Dendritic cell treated with granulocyte-macrophage colony-stimulating factor and Interleukin-4, amounts not matched to agents 40 ng/mL and 50 ng/mL, for 4 days (primary cell): Measurements from ENCODE around the gene DNAJB6.

ENCODE experiments used
- H3K27ac Mint-ChIP-seq: one replicate; pipeline ENCODE4 v1.8.0; 2022; ENCODE audit warnings: mild to moderate bottlenecking, mixed read lengths
- H3K27me3 Mint-ChIP-seq: one replicate; pipeline ENCODE4 v1.8.0; 2022; ENCODE audit warnings: mild to moderate bottlenecking, mixed read lengths
- H3K36me3 Mint-ChIP-seq: one replicate; pipeline ENCODE4 v1.8.0; 2022; ENCODE audit warnings: low read depth, mixed read lengths
- H3K4me1 Mint-ChIP-seq: one replicate; pipeline ENCODE4 v1.8.0; 2022; ENCODE audit warnings: low read depth, mixed read lengths
- H3K4me3 Mint-ChIP-seq: one replicate; pipeline ENCODE4 v1.8.0; 2022; ENCODE audit warnings: mild to moderate bottlenecking, moderate library complexity, mixed read lengths
- H3K9me3 Mint-ChIP-seq: one replicate; pipeline ENCODE4 v1.8.0; 2022; ENCODE audit warnings: mixed read lengths
- intact Hi-C: fragments of 100-400 bp; cut with micrococcal nuclease; formaldehyde crosslinking; loops from one replicate; pipeline ENCODE4 v1.15.0; 2022

Gene DNAJB6

GRCh38 chr7:157409149-157409752 is 72.4 kb downstream of the DNAJB6 start:
- H3K9me3 Mint-ChIP-seq, result no peaks in the 10 kb centered on the region
- peaks cover 100% of the 10 kb centered on the region for H3K36me3 Mint-ChIP-seq
- H3K4me3 Mint-ChIP-seq, result no peak overlapping the region
- H3K4me1 Mint-ChIP-seq, result peaks cover 4% of the 10 kb centered on the region
- H3K27me3 Mint-ChIP-seq, result no peaks in the 10 kb centered on the region
- H3K27ac Mint-ChIP-seq, result no peak overlapping the region
- intact Hi-C loops, result no loop called here

- Mint-ChIP-seq H3K9me3 (no peaks in the 10 kb centered on the region), H3K4me1 (peaks cover under 1% of the 10 kb centered on the region), H3K27ac (no peak overlapping the region), H3K4me3 (no peak overlapping the region), H3K36me3 (peaks cover 100% of the 10 kb centered on the region), H3K27me3 (no peaks in the 10 kb centered on the region)
- intact Hi-C loops, result no loop called here
These were observed 73.2 kb downstream of the DNAJB6 start for GRCh38 chr7:157409753-157410727.

DNA sequence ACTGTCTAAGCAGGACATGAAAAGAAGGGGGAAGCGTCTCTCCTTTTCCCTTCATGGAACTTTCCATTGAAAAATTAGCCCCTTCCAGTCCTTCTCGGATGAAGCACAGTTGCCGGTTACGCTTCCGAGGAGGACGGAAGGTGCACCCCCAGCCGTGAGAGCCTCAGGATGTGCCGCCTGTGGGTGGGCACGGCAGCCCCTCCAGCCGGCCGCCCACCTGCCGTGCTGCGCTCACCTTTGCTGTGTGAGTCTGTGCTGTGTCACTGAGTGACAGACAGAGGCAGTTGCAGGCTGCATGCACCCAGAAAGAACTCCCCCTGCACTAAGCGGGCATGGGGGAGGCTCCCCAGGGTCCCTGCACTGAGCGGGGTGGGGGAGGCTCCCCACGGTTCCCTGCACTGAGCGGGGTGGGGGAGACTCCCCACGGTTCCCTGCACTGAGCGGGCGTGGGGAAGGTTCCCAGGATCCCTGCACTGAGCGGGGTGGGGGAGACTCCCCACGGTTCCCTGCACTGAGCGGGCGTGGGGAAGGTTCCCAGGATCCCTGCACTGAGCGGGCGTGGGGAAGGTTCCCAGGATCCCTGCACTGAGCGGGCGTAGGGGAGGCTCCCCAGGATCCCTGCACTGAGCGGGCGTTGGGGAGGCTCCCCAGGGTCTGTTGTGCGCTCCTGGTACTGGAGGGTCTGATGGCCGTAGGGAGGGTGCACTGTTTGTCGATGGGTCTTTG is 74.2 kb downstream of the DNAJB6 start:
- H3K27ac Mint-ChIP-seq, result no peak overlapping the region
- peaks cover 100% of the 10 kb centered on the region for H3K36me3 Mint-ChIP-seq
- intact Hi-C loops, result no loop called here
- no peak overlapping the region for H3K4me3 Mint-ChIP-seq
- no peaks in the 10 kb centered on the region for H3K27me3 Mint-ChIP-seq
- no peaks in the 10 kb centered on the region for H3K4me1 Mint-ChIP-seq
- H3K9me3 Mint-ChIP-seq, result no peaks in the 10 kb centered on the region

GRCh38 chr7:157411580-157411979 is 74.8 kb downstream of the DNAJB6 start:
- Mint-ChIP-seq H3K27ac (no peak overlapping the region), H3K4me3 (no peak overlapping the region), H3K9me3 (no peaks in the 10 kb centered on the region), H3K36me3 (peaks cover 100% of the 10 kb centered on the region), H3K27me3 (no peaks in the 10 kb centered on the region), H3K4me1 (no peaks in the 10 kb centered on the region)
- intact Hi-C loops, result no loop called here

DNA sequence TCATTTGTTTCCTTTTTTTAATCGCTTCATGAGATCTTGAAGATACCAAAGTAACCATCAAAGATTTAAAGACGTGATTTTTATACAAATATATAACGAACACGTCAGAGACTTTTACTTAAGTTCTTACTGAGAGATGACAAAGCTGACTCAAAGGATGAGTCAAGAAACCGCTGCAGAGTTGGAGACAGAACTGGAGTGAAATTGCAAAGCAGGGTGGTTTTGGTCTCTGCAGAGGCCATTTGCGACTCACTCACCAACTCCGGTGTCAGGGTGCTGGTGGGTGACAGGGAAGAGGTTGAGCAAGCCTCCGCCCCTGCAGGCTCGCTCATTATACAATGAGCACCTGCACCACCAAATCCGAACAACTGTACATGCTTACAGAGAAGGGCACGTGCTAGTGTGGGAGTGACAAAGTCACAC is 75.2 kb downstream of the DNAJB6 start:
- H3K4me3 Mint-ChIP-seq, result no peak overlapping the region
- intact Hi-C loops, result no loop called here
- H3K27me3 Mint-ChIP-seq, result no peaks in the 10 kb centered on the region

DNA sequence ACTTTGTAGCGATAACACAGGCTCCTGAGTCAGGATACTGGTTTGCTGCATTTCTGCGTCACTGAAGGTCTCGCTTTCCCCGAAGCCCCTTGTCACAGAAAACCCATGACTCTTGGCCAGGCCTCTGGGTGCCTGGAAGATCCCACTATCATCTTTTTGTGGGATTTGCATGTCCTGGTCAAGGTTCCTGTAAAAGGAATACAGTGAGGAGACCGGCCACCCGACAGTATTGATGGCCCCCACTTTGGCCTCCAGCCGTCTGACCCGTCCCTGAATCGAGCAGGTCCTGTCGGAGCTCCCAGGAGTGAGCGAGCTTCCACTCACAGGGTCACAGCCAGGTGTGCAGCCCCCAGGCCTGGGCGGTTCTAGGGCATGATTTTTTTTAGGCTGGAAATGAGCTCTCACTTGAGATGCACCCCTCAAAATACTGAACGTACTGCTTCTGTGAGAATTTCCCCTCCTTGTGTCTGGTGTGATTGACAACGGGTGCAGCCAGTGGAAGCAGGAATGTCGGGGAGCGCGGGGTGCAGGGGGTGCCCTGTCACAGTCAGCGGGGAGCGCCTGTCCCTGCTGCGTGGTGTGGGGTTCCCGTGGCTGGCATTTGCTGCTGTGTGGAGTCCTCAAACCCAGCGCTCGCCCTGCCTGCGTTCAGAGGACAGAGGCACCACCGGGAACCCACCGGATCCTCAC is 75.8 kb downstream of the DNAJB6 start:
- Mint-ChIP-seq H3K9me3 (no peaks in the 10 kb centered on the region), H3K27me3 (no peaks in the 10 kb centered on the region), H3K4me1 (no peaks in the 10 kb centered on the region), H3K4me3 (no peak overlapping the region), H3K27ac (no peak overlapping the region), H3K36me3 (peaks cover 100% of the 10 kb centered on the region)
- intact Hi-C loops, result no loop called here

More for the DNA sequence above, 75.2 kb downstream of the DNAJB6 start:
- no peaks in the 10 kb centered on the region for H3K4me1 Mint-ChIP-seq
- H3K36me3 Mint-ChIP-seq, result peaks cover 100% of the 10 kb centered on the region
- H3K27ac Mint-ChIP-seq, result no peak overlapping the region
- no peaks in the 10 kb centered on the region for H3K9me3 Mint-ChIP-seq

- Mint-ChIP-seq H3K4me1 (no peaks in the 10 kb centered on the region), H3K27ac (no peak overlapping the region), H3K4me3 (no peak overlapping the region), H3K36me3 (peaks cover 100% of the 10 kb centered on the region), H3K9me3 (no peaks in the 10 kb centered on the region), H3K27me3 (no peaks in the 10 kb centered on the region)
- intact Hi-C loops, result no loop called here
These were observed 77.3 kb downstream of the DNAJB6 start for GRCh38 chr7:157413881-157414701.

GRCh38 chr7:157414702-157415096 is 77.9 kb downstream of the DNAJB6 start:
- Mint-ChIP-seq H3K4me3 (no peak overlapping the region), H3K27ac (no peak overlapping the region), H3K27me3 (no peaks in the 10 kb centered on the region)

DNA sequence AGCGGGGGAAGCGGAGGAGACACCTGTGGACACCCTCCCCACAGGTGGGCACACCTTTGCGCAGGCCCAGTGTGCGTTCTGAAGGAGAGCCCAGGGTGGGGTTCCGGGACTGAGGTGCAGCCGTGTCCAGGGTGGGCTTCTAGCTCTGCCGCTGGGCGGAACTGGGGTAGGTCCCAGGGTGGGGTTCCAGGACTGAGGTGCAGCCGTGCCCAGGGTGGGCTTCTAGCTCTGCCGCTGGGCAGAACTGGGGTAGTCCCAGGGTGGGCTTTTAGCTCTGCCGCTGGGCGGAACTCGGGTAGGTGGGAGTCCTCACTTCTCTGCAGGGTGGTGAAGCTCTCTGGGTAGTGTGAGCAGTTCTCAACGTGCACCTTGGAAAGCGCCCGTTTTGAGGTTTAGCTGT is 78.7 kb downstream of the DNAJB6 start:
- Mint-ChIP-seq H3K27ac (no peak overlapping the region), H3K4me3 (no peak overlapping the region)

More at GRCh38 chr7:157414702-157415096, 77.9 kb downstream of the DNAJB6 start:
- Mint-ChIP-seq H3K4me1 (no peaks in the 10 kb centered on the region), H3K9me3 (no peaks in the 10 kb centered on the region), H3K36me3 (peaks cover 99% of the 10 kb centered on the region)
- intact Hi-C loops, result no loop called here

DNA sequence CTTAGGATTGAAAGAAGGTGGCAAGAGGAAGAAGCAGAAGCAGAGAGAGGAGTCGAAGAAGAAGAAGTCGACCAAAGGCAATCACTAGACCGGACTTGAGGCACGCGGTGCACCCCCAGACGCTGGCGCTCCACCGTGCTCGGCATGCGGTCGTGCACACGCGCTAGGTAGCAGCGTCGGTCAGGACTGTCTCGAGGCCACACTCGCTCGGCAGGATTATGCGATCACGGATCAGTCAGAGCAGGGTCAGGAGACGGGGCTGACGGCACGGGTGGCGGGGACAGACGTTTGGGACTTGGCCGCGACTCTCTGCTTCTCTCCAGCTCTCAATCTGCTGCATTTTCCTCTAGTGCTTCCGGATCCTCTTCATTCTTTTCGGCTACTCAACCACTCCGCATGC is 79.2 kb downstream of the DNAJB6 start:
- Mint-ChIP-seq H3K4me3 (no peak overlapping the region), H3K27ac (no peak overlapping the region), H3K4me1 (no peaks in the 10 kb centered on the region), H3K27me3 (no peaks in the 10 kb centered on the region), H3K36me3 (peaks cover 99% of the 10 kb centered on the region), H3K9me3 (no peaks in the 10 kb centered on the region)
- intact Hi-C loops, result no loop called here

More for the DNA sequence above, 78.7 kb downstream of the DNAJB6 start:
- no peaks in the 10 kb centered on the region for H3K9me3 Mint-ChIP-seq
- intact Hi-C loops, result no loop called here
- H3K4me1 Mint-ChIP-seq, result no peaks in the 10 kb centered on the region
- no peaks in the 10 kb centered on the region for H3K27me3 Mint-ChIP-seq
- peaks cover 99% of the 10 kb centered on the region for H3K36me3 Mint-ChIP-seq

DNA sequence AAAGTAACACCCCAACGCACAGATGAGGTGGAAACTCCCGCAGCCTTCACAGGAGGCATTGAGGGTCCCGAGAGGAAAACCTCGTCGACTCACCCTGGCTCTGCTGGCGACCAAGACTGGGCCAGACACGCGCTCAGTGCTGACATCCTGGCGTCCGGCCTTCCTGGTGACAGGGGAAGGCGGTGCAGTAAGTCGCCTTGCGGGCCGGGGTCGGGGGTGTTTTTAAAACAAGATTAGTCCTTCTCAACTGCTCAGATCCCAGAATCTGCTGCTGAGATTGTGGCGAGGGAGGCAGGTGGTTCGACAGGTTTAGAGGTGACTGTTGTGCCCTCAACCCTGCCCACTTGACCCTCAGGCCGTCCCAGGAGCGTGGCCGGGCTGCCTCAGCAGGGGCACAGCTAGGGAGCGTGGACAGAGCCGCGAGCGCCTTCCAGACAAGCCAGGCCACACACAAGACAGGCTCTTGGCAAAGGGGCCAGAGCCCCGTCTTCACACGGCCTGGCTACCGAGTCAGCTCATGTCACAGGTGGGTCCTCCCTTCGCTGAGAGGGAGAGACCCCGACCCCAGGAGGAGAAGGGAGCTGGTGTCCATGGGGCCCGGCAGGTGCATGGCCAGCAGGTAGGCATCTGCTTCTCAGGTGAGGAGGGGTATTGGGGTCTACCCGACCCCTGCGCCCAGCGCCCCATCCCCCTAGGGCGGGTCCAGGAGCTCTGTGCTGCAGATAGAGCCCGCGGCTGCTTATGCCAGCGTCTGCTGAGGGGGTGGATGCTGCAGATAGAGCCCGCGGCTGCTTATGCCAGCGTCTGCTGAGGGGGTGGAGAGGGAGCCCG is 81.6 kb downstream of the DNAJB6 start:
- no peak overlapping the region for H3K27ac Mint-ChIP-seq
- intact Hi-C loops, result no loop called here
- no peak overlapping the region for H3K4me3 Mint-ChIP-seq
- no peaks in the 10 kb centered on the region for H3K4me1 Mint-ChIP-seq
- H3K9me3 Mint-ChIP-seq, result no peaks in the 10 kb centered on the region
- H3K27me3 Mint-ChIP-seq, result no peaks in the 10 kb centered on the region
- peaks cover 99% of the 10 kb centered on the region for H3K36me3 Mint-ChIP-seq

DNA sequence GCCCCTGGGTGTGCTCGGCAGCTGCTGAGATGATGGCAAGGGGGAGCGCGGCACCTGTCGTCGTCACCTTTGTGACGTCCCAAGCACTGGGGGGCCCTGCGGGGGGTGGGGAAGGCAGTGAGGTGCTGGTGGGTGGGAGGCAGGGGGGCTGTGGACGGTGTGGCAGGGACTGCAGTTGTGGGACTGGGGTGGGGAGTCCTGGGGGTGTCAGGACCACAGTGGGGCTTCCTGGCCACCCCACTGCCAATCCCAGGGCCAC is 82.2 kb downstream of the DNAJB6 start:
- Mint-ChIP-seq H3K4me3 (no peak overlapping the region), H3K9me3 (no peaks in the 10 kb centered on the region), H3K27ac (no peak overlapping the region), H3K36me3 (peaks cover 99% of the 10 kb centered on the region), H3K27me3 (no peaks in the 10 kb centered on the region), H3K4me1 (no peaks in the 10 kb centered on the region)
- intact Hi-C loops, result no loop called here
